ENCODE data around the gene FOSL2.

The FOSL2 gene

GRCh38 chr2:28453396-28453795 lies 60.7 kb downstream of the FOSL2 start:
- Histone ChIP-seq H3K27ac (ENCODE audit: low read length) (no peak overlapping the region), H3K4me1 (ENCODE audit: control insufficient read depth, low read depth, low read length) (no peaks in the 10 kb centered on the region), H3K36me3 (ENCODE audit: control insufficient read depth, low read depth, low read length) (no peaks in the 10 kb centered on the region), H3K9me3 (ENCODE audit: control insufficient read depth, low read depth, low read length) (no peaks in the 10 kb centered on the region), H3K4me3 (ENCODE audit: low read length) (no peak overlapping the region), H3K9ac (ENCODE audit: low read length) (no peak overlapping the region), H3K27me3 (ENCODE audit: control insufficient read depth, insufficient read depth, low read length) (no peaks in the 10 kb centered on the region)

GRCh38 chr2:28454016-28454930 lies 61.6 kb downstream of the FOSL2 start:
- no peaks in the 10 kb centered on the region for H3K36me3 ChIP-seq (ENCODE audit: control insufficient read depth, low read depth, low read length)
- H3K27ac ChIP-seq (ENCODE audit: low read length): no peak overlapping the region
- H3K9ac ChIP-seq (ENCODE audit: low read length): no peak overlapping the region
- H3K4me3 ChIP-seq (ENCODE audit: low read length): no peak overlapping the region
- no peaks in the 10 kb centered on the region for H3K4me1 ChIP-seq (ENCODE audit: control insufficient read depth, low read depth, low read length)
- no peaks in the 10 kb centered on the region for H3K9me3 ChIP-seq (ENCODE audit: control insufficient read depth, low read depth, low read length)
- no peaks in the 10 kb centered on the region for H3K27me3 ChIP-seq (ENCODE audit: control insufficient read depth, insufficient read depth, low read length)

- Histone ChIP-seq H3K9me3 (ENCODE audit: control insufficient read depth, low read depth, low read length) (no peaks in the 10 kb centered on the region), H3K4me1 (ENCODE audit: control insufficient read depth, low read depth, low read length) (no peaks in the 10 kb centered on the region), H3K27ac (ENCODE audit: low read length) (no peak overlapping the region), H3K9ac (ENCODE audit: low read length) (no peak overlapping the region), H3K36me3 (ENCODE audit: control insufficient read depth, low read depth, low read length) (no peaks in the 10 kb centered on the region), H3K4me3 (ENCODE audit: low read length) (no peak overlapping the region), H3K27me3 (ENCODE audit: control insufficient read depth, insufficient read depth, low read length) (no peaks in the 10 kb centered on the region)
Measured at GRCh38 chr2:28457237-28457636, 64.6 kb downstream of the FOSL2 start.

GRCh38 chr2:28461056-28461455 lies 68.4 kb downstream of the FOSL2 start:
- no peak overlapping the region for H3K9ac ChIP-seq (ENCODE audit: low read length)
- no peak overlapping the region for H3K27ac ChIP-seq (ENCODE audit: low read length)
- H3K4me3 ChIP-seq (ENCODE audit: low read length): no peak overlapping the region
- no peaks in the 10 kb centered on the region for H3K36me3 ChIP-seq (ENCODE audit: control insufficient read depth, low read depth, low read length)
- H3K4me1 ChIP-seq (ENCODE audit: control insufficient read depth, low read depth, low read length): no peaks in the 10 kb centered on the region
- no peaks in the 10 kb centered on the region for H3K27me3 ChIP-seq (ENCODE audit: control insufficient read depth, insufficient read depth, low read length)
- H3K9me3 ChIP-seq (ENCODE audit: control insufficient read depth, low read depth, low read length): no peaks in the 10 kb centered on the region

DNA sequence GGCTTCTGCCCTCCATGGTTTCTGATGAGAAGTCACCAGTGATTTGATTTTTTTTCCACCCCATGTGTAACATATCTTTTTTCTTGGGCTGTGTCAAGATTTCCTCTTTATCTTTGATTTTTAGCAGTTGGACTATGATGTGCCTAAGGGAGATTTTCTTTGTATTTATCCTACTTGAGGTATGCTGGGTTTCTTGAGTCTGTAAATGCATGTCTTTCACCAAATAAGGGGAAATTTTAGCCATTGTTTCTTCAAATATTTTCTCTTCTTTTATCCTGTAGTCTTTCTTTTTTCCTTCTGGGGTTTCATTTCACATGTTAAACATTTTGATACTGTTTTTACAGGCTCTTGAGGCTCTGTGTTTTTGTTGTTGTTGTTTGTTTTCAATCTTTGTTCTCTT lies 69.5 kb downstream of the FOSL2 start:
- H3K27ac ChIP-seq (ENCODE audit: low read length): no peak overlapping the region
- no peaks in the 10 kb centered on the region for H3K36me3 ChIP-seq (ENCODE audit: control insufficient read depth, low read depth, low read length)
- H3K9me3 ChIP-seq (ENCODE audit: control insufficient read depth, low read depth, low read length): no peaks in the 10 kb centered on the region
- H3K4me3 ChIP-seq (ENCODE audit: low read length): no peak overlapping the region
- H3K27me3 ChIP-seq (ENCODE audit: control insufficient read depth, insufficient read depth, low read length): no peaks in the 10 kb centered on the region
- no peaks in the 10 kb centered on the region for H3K4me1 ChIP-seq (ENCODE audit: control insufficient read depth, low read depth, low read length)
- no peak overlapping the region for H3K9ac ChIP-seq (ENCODE audit: low read length)

- H3K4me1 ChIP-seq (ENCODE audit: control insufficient read depth, low read depth, low read length): no peaks in the 10 kb centered on the region
- no peak overlapping the region for H3K27ac ChIP-seq (ENCODE audit: low read length)
Measured at GRCh38 chr2:28463211-28463816, 70.7 kb downstream of the FOSL2 start.

DNA sequence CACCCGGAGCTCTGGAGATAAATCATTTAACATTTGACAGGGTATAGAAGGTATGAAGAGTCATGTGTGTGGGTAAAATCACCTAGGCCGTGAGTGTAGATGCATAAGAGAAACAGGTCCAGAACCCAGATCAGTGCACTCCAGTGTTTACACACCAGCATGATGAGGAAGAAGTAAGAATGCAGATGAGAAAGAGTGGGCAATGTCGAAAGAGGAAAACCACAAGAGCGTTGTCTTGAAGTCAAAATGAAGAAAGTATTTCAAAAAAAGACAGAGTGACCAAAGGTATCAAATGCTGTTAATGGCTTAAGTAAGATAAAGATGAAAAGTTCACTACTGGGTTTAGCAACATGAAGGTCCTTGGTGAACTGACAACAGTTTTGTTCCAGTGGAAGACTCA lies 71.2 kb downstream of the FOSL2 start:
- no peaks in the 10 kb centered on the region for H3K9me3 ChIP-seq (ENCODE audit: control insufficient read depth, low read depth, low read length)
- H3K9ac ChIP-seq (ENCODE audit: low read length): no peak overlapping the region
- H3K4me1 ChIP-seq (ENCODE audit: control insufficient read depth, low read depth, low read length): no peaks in the 10 kb centered on the region
- H3K36me3 ChIP-seq (ENCODE audit: control insufficient read depth, low read depth, low read length): no peaks in the 10 kb centered on the region
- H3K27ac ChIP-seq (ENCODE audit: low read length): no peak overlapping the region
- no peaks in the 10 kb centered on the region for H3K27me3 ChIP-seq (ENCODE audit: control insufficient read depth, insufficient read depth, low read length)
- H3K4me3 ChIP-seq (ENCODE audit: low read length): no peak overlapping the region

More at GRCh38 chr2:28463211-28463816, 70.7 kb downstream of the FOSL2 start:
- Histone ChIP-seq H3K4me3 (ENCODE audit: low read length) (no peak overlapping the region), H3K9me3 (ENCODE audit: control insufficient read depth, low read depth, low read length) (no peaks in the 10 kb centered on the region), H3K27me3 (ENCODE audit: control insufficient read depth, insufficient read depth, low read length) (no peaks in the 10 kb centered on the region), H3K36me3 (ENCODE audit: control insufficient read depth, low read depth, low read length) (no peaks in the 10 kb centered on the region), H3K9ac (ENCODE audit: low read length) (no peak overlapping the region)

DNA sequence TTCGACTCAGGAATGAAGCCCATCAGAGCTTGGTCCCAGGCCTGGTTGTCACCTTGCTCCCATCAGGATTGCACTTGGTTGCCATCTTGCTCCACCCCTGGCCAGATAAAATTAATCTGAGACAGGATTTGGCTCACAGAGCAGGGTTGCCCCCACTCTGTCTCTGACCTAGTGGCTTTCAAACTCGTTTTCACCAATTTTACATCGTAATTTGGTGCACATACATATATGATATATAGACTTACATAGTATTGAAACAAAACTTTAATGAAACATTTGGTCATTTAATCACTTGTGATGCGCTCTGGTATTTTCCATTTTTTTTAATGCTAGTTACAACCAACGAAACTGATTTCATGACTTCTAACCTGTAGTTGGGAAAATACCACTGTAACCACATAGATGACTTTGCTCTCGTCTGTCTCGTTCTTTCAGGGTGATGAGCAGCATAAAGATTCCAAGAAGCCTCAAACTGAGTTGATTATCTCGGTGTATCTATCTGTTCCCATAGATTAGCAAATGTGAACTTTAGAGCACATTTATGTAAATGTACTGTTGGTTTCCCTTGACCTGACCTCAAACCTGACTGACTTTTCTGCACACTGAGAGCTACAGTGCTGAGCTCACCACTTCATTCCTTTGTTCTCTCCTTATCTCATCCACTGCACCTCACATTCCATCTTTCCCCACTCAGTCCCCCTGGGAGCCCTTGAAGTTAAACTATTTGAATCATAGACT lies 72.7 kb downstream of the FOSL2 start:
- Histone ChIP-seq H3K27ac (ENCODE audit: low read length) (no peak overlapping the region), H3K9ac (ENCODE audit: low read length) (no peak overlapping the region), H3K27me3 (ENCODE audit: control insufficient read depth, insufficient read depth, low read length) (no peaks in the 10 kb centered on the region), H3K36me3 (ENCODE audit: control insufficient read depth, low read depth, low read length) (no peaks in the 10 kb centered on the region), H3K4me1 (ENCODE audit: control insufficient read depth, low read depth, low read length) (no peaks in the 10 kb centered on the region), H3K9me3 (ENCODE audit: control insufficient read depth, low read depth, low read length) (no peaks in the 10 kb centered on the region), H3K4me3 (ENCODE audit: low read length) (no peak overlapping the region)
